Effector memory CD4-positive, alpha-beta T cell (primary cell): Measurements from ENCODE around the gene FTO.

Experiments
- DNase-seq, 3 donors: peaks; one replicate each; pipeline ENCODE4 v3.0.0-alpha.2; 2020
- H3K27ac ChIP-seq: 2 replicates; pipeline ENCODE4 v1.7.0; 2013; ENCODE audit warnings: mild to moderate bottlenecking, low read length, moderate library complexity; ENCODE audit not compliant: insufficient read depth, poor library complexity, severe bottlenecking
- H3K27me3 ChIP-seq: replicated peaks from 2 replicates; pipeline ENCODE4 v1.7.0; 2013; ENCODE audit warnings: mild to moderate bottlenecking, low read length; ENCODE audit not compliant: insufficient read depth, control insufficient read depth, poor library complexity, severe bottlenecking
- H3K36me3 ChIP-seq: 2 replicates; pipeline ENCODE4 v1.7.0; 2013; ENCODE audit warnings: mild to moderate bottlenecking, low read length, moderate library complexity; ENCODE audit not compliant: control insufficient read depth, insufficient read depth
- H3K4me1 ChIP-seq: 2 replicates; pipeline ENCODE4 v1.7.0; 2013; ENCODE audit warnings: low read length, mild to moderate bottlenecking; ENCODE audit not compliant: control insufficient read depth, insufficient read depth, poor library complexity, severe bottlenecking
- H3K4me3 ChIP-seq: 2 replicates; pipeline ENCODE4 v1.7.0; 2013; ENCODE audit warnings: low read length, low read depth, mild to moderate bottlenecking; ENCODE audit not compliant: insufficient read depth, poor library complexity, severe bottlenecking
- H3K9me3 ChIP-seq: 2 replicates; pipeline ENCODE4 v1.7.0; 2013; ENCODE audit warnings: mild to moderate bottlenecking, low read length, moderate library complexity; ENCODE audit not compliant: control insufficient read depth

The FTO gene

DNA sequence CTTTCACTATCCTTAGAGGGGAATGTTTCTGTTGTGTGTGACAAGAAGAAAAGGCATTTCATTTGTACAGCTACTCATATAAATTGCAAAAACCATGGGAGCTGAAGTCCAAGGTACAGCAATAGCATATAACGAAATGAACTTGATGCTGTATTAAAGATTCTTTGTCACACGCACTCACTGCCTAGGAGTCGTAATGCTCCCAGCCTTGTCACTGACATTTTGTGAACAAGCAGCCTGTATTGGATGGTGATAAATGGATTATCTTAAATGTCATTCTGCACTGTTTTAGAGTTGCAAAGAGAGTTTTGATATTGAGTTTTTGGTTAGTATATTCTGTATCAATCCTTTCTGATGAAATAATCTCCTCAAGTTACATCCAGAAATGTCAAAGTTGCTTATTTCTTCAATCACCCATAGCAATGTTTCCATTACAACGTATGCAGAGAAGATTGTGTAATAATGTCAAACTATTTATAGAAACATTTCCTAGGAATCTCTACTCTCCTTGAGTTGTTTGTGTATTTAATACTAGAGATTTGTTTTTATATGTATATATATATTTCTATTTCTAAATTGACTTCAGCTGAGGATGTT, 270.6 kb downstream of the FTO start:
- Histone ChIP-seq H3K4me3 (no peak overlapping the region), H3K36me3 (no peaks in the 10 kb centered on the region), H3K9me3 (no peaks in the 10 kb centered on the region), H3K27ac (no peak overlapping the region), H3K4me1 (no peaks in the 10 kb centered on the region), H3K27me3 (no peaks in the 10 kb centered on the region)
- no peak for DNase-seq

DNA sequence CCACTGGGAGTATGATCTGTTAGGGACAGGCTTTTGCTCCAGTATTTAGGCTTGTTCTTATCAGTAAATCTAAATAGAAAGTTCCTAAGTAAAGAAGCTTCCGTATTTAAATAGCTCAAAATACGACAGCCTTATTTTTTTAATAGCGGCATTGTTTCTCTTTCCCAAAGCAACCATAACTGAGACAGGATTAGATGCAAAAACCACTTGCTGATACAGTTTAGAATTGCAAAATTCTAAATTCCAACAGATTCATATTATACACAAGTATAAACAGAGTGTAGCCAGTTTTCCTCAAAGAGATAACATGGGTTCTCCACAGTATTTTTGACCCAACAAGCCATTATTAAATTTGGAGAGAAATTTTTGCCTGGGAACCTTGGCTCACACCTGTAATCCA, 276.7 kb downstream of the FTO start:
- no peaks in the 10 kb centered on the region for H3K9me3 ChIP-seq

DNA sequence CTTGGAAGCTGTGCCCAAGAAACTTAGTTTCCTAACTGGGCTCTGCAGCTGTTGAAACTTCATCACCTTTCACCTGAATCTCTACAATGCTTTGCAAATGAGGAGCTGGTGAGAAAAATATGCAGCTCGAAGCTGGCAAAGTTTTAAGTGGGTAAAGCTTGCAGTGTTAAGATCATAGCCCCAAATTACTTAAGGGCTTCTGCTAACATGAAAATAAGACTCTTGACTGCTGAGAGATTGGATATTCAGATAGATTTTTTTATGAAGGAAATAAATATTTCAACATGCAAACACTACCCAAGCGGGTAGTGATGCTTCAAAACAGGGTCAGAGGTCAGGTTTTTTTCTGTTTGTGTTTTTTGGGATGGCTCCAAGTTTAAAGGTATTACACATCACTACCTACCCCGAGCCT, 278.7 kb downstream of the FTO start:
- no peak for DNase-seq
- no peak overlapping the region for H3K27ac ChIP-seq
- H3K4me3 ChIP-seq = no peak overlapping the region
- no peaks in the 10 kb centered on the region for H3K27me3 ChIP-seq
- no peaks in the 10 kb centered on the region for H3K4me1 ChIP-seq
- no peaks in the 10 kb centered on the region for H3K36me3 ChIP-seq
- no peaks in the 10 kb centered on the region for H3K9me3 ChIP-seq

More for the DNA sequence above, 276.7 kb downstream of the FTO start:
- Histone ChIP-seq H3K4me3 (no peak overlapping the region), H3K27me3 (no peaks in the 10 kb centered on the region), H3K4me1 (no peaks in the 10 kb centered on the region), H3K36me3 (no peaks in the 10 kb centered on the region), H3K27ac (no peak overlapping the region)
- DNase-seq = no peak

DNA sequence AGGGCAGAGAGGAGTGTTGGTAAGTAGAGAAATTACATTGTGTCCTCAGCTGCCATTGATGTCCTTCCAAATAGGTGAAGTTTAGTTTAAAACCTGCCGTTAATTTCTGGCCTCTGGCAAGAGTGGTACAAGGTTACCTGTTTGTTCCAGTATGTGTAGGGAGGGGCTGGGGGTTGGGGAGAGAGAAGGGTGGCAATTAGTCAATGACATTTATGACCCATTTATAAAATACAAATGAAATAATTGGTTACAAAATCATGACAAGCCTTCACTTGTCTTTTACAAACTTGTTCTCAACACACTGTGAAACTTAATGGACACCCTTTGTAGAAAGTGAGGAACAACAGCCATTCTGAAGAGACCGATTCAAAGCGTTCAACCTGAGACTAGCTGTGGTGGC, 281.0 kb downstream of the FTO start:
- no peaks in the 10 kb centered on the region for H3K9me3 ChIP-seq
- H3K4me3 ChIP-seq = no peak overlapping the region
- H3K4me1 ChIP-seq = no peaks in the 10 kb centered on the region
- no peaks in the 10 kb centered on the region for H3K27me3 ChIP-seq
- no peak overlapping the region for H3K27ac ChIP-seq
- H3K36me3 ChIP-seq = no peaks in the 10 kb centered on the region
- no peak for DNase-seq

DNA sequence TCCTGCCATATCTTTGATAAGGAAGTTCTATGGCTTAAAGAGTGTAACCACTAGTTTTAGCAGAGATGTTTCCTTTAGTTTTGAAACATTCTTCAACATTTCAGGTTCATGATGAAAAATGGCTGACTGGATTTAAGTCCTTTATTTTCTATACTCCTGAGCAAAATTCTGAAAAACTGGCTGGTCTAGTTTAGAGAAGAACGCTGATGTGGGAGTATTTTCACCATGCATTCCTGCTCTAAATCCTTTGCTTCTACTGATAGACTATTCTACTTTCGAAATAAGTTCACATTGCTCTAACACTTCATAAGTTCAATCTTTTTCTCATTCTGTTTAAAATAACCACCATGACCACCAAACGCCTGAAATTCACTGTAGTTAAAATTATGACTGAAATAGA, 281.9 kb downstream of the FTO start:
- Histone ChIP-seq H3K4me3 (no peak overlapping the region), H3K4me1 (no peaks in the 10 kb centered on the region), H3K36me3 (no peaks in the 10 kb centered on the region), H3K27me3 (no peaks in the 10 kb centered on the region), H3K9me3 (no peaks in the 10 kb centered on the region), H3K27ac (no peak overlapping the region)
- no peak for DNase-seq

DNA sequence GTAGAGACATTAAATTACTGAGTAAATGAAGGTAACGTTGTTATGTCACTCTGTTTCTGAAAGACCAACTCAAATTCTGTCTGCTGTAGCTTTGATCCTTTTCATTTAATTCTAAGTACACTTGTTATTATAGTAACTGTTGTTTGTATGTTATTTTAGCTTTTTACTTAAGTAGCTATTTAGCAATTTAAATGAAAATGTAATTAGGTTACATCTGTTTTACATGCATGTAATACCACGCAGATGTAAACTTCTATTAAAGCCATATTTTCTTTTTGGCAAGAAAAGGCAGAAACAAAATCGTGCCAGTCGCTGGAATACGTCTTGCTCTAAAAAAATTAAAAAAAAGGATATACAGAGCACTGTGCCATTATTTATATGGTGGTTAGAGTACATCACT, 282.8 kb downstream of the FTO start:
- no peaks in the 10 kb centered on the region for H3K4me1 ChIP-seq
- no peaks in the 10 kb centered on the region for H3K9me3 ChIP-seq
- H3K36me3 ChIP-seq = no peaks in the 10 kb centered on the region
- no peak overlapping the region for H3K4me3 ChIP-seq
- no peak overlapping the region for H3K27ac ChIP-seq
- no peak for DNase-seq
- no peaks in the 10 kb centered on the region for H3K27me3 ChIP-seq

DNA sequence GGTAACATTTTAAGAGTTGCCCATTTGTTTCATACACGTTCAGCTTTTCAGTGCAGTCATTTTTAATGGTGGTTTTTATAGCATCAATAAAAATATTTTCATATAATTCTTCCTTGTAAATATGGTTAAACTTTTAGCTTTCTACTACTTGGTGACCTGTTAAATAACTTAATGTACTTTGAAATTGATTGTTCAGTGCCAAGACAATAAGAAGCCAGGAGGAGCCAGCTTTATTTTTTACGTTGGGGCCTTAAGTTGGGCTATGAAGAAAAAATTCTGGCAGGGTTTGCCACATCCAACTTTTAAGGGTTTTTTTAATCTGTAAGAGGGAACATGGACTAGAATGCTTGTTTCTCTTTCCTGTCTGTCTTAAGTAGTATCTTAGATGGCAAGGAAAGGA, 284.2 kb downstream of the FTO start:
- Histone ChIP-seq H3K36me3 (no peaks in the 10 kb centered on the region), H3K9me3 (no peaks in the 10 kb centered on the region), H3K27ac (no peak overlapping the region), H3K27me3 (no peaks in the 10 kb centered on the region), H3K4me3 (no peak overlapping the region), H3K4me1 (no peaks in the 10 kb centered on the region)
- no peak for DNase-seq

DNA sequence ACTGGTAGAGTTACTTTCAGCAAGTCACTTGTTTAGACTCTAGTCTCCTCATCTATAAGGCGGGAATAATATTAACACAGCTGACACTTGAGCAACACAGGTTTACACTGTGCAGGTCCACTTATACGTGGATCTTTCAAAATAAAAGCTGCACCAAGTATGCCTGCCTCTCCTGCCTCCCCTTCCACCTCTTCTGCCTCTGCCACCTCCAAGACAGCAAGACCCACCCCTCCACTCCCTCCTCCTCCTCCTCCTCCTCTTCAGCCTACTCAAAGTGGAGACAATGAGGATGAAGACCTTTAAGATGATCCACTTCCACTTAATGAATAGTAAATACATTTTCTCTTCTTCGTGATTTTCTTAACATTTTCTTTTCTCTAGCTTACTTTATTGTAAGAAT, 285.6 kb downstream of the FTO start:
- Histone ChIP-seq H3K4me1 (no peaks in the 10 kb centered on the region), H3K9me3 (no peaks in the 10 kb centered on the region), H3K27me3 (no peaks in the 10 kb centered on the region), H3K4me3 (no peak overlapping the region), H3K36me3 (no peaks in the 10 kb centered on the region), H3K27ac (no peak overlapping the region)
- no peak for DNase-seq

DNA sequence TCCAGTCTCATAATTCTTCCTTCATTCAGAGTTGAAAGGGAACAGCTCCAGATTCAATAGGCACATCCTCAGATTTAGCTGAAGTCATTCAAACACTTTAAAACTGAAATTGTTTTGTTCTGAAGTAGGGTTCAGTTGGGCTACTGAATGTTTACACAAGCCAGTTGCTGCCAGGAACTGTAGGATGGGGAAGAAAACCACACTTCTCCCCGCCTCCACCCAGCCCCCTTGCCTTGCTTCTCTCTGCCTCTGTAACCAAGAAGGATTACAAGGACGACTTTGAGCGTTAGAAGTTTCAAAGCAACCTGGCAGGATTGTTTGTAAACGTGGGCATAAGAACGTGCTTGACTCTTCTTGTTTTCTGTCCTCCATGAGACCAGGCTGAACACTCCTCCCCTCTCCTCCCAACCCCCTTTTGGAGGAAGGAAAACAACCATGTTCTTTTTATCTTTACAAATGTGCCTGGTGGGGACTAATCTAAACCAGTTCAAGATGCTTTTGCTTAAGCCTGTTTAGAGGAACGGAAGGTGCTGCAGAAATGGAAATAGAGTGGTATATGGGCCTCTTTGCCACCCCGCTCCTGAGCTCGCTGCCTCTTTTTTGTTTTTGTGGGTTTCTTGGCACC, 287.9 kb downstream of the FTO start:
- no peak for DNase-seq
- H3K27me3 ChIP-seq = no peaks in the 10 kb centered on the region
- H3K9me3 ChIP-seq = no peaks in the 10 kb centered on the region
- no peak overlapping the region for H3K27ac ChIP-seq
- no peak overlapping the region for H3K4me3 ChIP-seq
- no peaks in the 10 kb centered on the region for H3K4me1 ChIP-seq
- no peaks in the 10 kb centered on the region for H3K36me3 ChIP-seq

DNA sequence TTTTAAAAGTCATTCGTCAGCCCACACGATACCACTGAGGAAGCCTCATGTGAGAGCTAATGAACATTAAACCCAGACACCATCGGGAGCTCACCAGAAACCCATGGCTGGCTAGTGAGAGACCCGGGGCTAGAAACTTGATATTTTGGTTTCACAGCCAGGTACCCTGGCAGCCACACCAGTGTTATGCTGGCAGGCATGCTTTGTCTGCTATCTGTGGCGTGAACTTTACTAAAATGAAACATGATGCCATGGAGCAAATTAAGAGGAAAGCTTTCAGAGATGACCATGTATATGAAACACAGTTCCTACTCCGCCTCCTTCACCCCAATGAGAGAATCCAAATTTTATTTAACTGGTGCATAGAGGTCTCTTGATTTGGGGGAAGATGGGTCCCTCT, 291.4 kb downstream of the FTO start:
- no peak overlapping the region for H3K27ac ChIP-seq
- no peaks in the 10 kb centered on the region for H3K27me3 ChIP-seq
- no peaks in the 10 kb centered on the region for H3K4me1 ChIP-seq
- no peaks in the 10 kb centered on the region for H3K36me3 ChIP-seq
- H3K4me3 ChIP-seq = no peak overlapping the region
- DNase-seq = no peak
- no peaks in the 10 kb centered on the region for H3K9me3 ChIP-seq
